Measurements from ENCODE around the gene NTHL1. TPM values are rescaled to one million over a fixed set of nuclear protein-coding genes. Genes with fewer than 3 reads are reported as not detected.

Gene NTHL1
- total RNA-seq, 1 donor from 2014 or later, result 13.7 TPM

- peaks cover 60% of the 10 kb centered on the region for H4K20me1 ChIP-seq (ENCODE audit: insufficient read depth, low read length)
- no peak overlapping the region for H2AFZ ChIP-seq (ENCODE audit: low read depth, low read length)
- no peaks in the 10 kb centered on the region for H3K9me3 ChIP-seq (ENCODE audit: insufficient read depth, low read depth, low read length)
- H3K9ac ChIP-seq (ENCODE audit: low read length), result no peak overlapping the region
- FAIRE-seq (no peak), DNase-seq (ENCODE audit: low read depth) (no peak)
- H3K27me3 ChIP-seq (ENCODE audit: insufficient read depth, low read length), result no peaks in the 10 kb centered on the region
- peaks cover 11% of the 10 kb centered on the region for H3K4me1 ChIP-seq (ENCODE audit: insufficient read depth, low read length)
- no peaks in the 10 kb centered on the region for H3K9me3 Mint-ChIP-seq (ENCODE audit: unreplicated experiment)
- H3K27me3 Mint-ChIP-seq (ENCODE audit: low read depth, unreplicated experiment), result no peaks in the 10 kb centered on the region
- H3K4me2 ChIP-seq (ENCODE audit: low read length), result no peak overlapping the region
- H3K36me3 ChIP-seq (ENCODE audit: insufficient read depth, low read length), result no peaks in the 10 kb centered on the region
- no peak overlapping the region for H3K4me3 ChIP-seq (ENCODE audit: insufficient read depth, low read depth, low read length)
- TF ChIP-seq EZH2 (IDR thresholded peaks at IDR 0.05; ENCODE audit: insufficient read depth, low read length) (no peak), CTCF (IDR thresholded peaks at IDR 0.05; ENCODE audit: insufficient read depth, low read depth, low read length) (no peak)
- H3K79me2 ChIP-seq (ENCODE audit: insufficient read depth, low read length), result no peaks in the 10 kb centered on the region
- no peak overlapping the region for H3K27ac Mint-ChIP-seq (ENCODE audit: unreplicated experiment)
- no peak overlapping the region for H3K4me3 Mint-ChIP-seq (ENCODE audit: unreplicated experiment)
- H3K27ac ChIP-seq (ENCODE audit: low read depth, low read length), result no peak overlapping the region
- no peaks in the 10 kb centered on the region for H3K4me1 Mint-ChIP-seq (ENCODE audit: low read depth, unreplicated experiment)
- H3K36me3 Mint-ChIP-seq (ENCODE audit: low read depth, unreplicated experiment), result peaks cover 13% of the 10 kb centered on the region
Measured at GRCh38 chr16:2092866-2093265, 45.2 kb upstream of the NTHL1 start.

- no peaks in the 10 kb centered on the region for H3K27me3 Mint-ChIP-seq (ENCODE audit: low read depth, unreplicated experiment)
- H3K27ac Mint-ChIP-seq (ENCODE audit: unreplicated experiment), result peak overlapping the region; percentile 18
- Histone ChIP-seq H3K4me2 (ENCODE audit: low read length) (no peak overlapping the region), H3K27ac (ENCODE audit: low read depth, low read length) (no peak overlapping the region), H4K20me1 (ENCODE audit: insufficient read depth, low read length) (peaks cover 60% of the 10 kb centered on the region), H3K79me2 (ENCODE audit: insufficient read depth, low read length) (no peaks in the 10 kb centered on the region), H3K4me1 (ENCODE audit: insufficient read depth, low read length) (peaks cover 11% of the 10 kb centered on the region), H3K36me3 (ENCODE audit: insufficient read depth, low read length) (no peaks in the 10 kb centered on the region), H2AFZ (ENCODE audit: low read depth, low read length) (no peak overlapping the region), H3K4me3 (ENCODE audit: insufficient read depth, low read depth, low read length) (no peak overlapping the region), H3K27me3 (ENCODE audit: insufficient read depth, low read length) (no peaks in the 10 kb centered on the region), H3K9ac (ENCODE audit: low read length) (no peak overlapping the region), H3K9me3 (ENCODE audit: insufficient read depth, low read depth, low read length) (no peaks in the 10 kb centered on the region)
- no peak for FAIRE-seq
- H3K9me3 Mint-ChIP-seq (ENCODE audit: unreplicated experiment), result no peaks in the 10 kb centered on the region
- DNase-seq (ENCODE audit: low read depth), result no peak
- H3K36me3 Mint-ChIP-seq (ENCODE audit: low read depth, unreplicated experiment), result peaks cover 13% of the 10 kb centered on the region
- no peaks in the 10 kb centered on the region for H3K4me1 Mint-ChIP-seq (ENCODE audit: low read depth, unreplicated experiment)
- H3K4me3 Mint-ChIP-seq (ENCODE audit: unreplicated experiment), result no peak overlapping the region
- TF ChIP-seq CTCF (IDR thresholded peaks at IDR 0.05; ENCODE audit: insufficient read depth, low read depth, low read length) (no peak), EZH2 (IDR thresholded peaks at IDR 0.05; ENCODE audit: insufficient read depth, low read length) (no peak)
Measured at GRCh38 chr16:2092256-2092620, 44.6 kb upstream of the NTHL1 start.

GRCh38 chr16:2091547-2092255 is 44.1 kb upstream of the NTHL1 start:
- H3K4me1 Mint-ChIP-seq (ENCODE audit: low read depth, unreplicated experiment), result no peaks in the 10 kb centered on the region
- H3K27me3 Mint-ChIP-seq (ENCODE audit: low read depth, unreplicated experiment), result no peaks in the 10 kb centered on the region
- H3K9me3 Mint-ChIP-seq (ENCODE audit: unreplicated experiment), result no peaks in the 10 kb centered on the region
- H3K9me3 ChIP-seq (ENCODE audit: insufficient read depth, low read depth, low read length), result no peaks in the 10 kb centered on the region
- no peak overlapping the region for H3K9ac ChIP-seq (ENCODE audit: low read length)
- H3K36me3 Mint-ChIP-seq (ENCODE audit: low read depth, unreplicated experiment), result peaks cover 13% of the 10 kb centered on the region
- H3K36me3 ChIP-seq (ENCODE audit: insufficient read depth, low read length), result no peaks in the 10 kb centered on the region
- no peak for TF ChIP-seq CTCF (IDR thresholded peaks at IDR 0.05; ENCODE audit: insufficient read depth, low read depth, low read length)
- TF ChIP-seq EZH2 (IDR thresholded peaks at IDR 0.05; ENCODE audit: insufficient read depth, low read length), result no peak
- H3K4me2 ChIP-seq (ENCODE audit: low read length), result peak overlapping the region; percentile 52
- peak overlapping the region; percentile 69 for H3K27ac Mint-ChIP-seq (ENCODE audit: unreplicated experiment)
- H4K20me1 ChIP-seq (ENCODE audit: insufficient read depth, low read length), result peaks cover 60% of the 10 kb centered on the region
- no peak for DNase-seq (ENCODE audit: low read depth)
- H3K4me3 Mint-ChIP-seq (ENCODE audit: unreplicated experiment), result no peak overlapping the region
- H3K27me3 ChIP-seq (ENCODE audit: insufficient read depth, low read length), result no peaks in the 10 kb centered on the region
- no peak overlapping the region for H2AFZ ChIP-seq (ENCODE audit: low read depth, low read length)
- peaks cover 11% of the 10 kb centered on the region for H3K4me1 ChIP-seq (ENCODE audit: insufficient read depth, low read length)
- H3K79me2 ChIP-seq (ENCODE audit: insufficient read depth, low read length), result no peaks in the 10 kb centered on the region
- no peak for FAIRE-seq
- H3K4me3 ChIP-seq (ENCODE audit: insufficient read depth, low read depth, low read length), result no peak overlapping the region
- no peak overlapping the region for H3K27ac ChIP-seq (ENCODE audit: low read depth, low read length)

Data from astrocyte (in vitro differentiated cells and primary cell).